ENCODE results near the gene PPAN.
A peak's percentile ranks its signal among the peaks of the same experiment; 100 is the strongest.

Gene PPAN

GRCh38 chr19:10106100-10106936, at the start of gene PPAN:
TSS of gene PPAN (plus strand) at chr19:10106362. CDS start at chr19:10106395, 33 bp downstream.
- peak; percentile 98 for DNase-seq (ENCODE audit: extremely low read depth, insufficient read length)
- peak within 1 kb of the TSS; percentile 98 for H3K4me3 ChIP-seq (replicated peaks; ENCODE audit: low read depth, low read length)
- H3K27me3 ChIP-seq (replicated peaks; ENCODE audit: control insufficient read depth, insufficient read depth, low read length) = no peaks in the 10 kb centered on the region
- H3K36me3 ChIP-seq (ENCODE audit: control insufficient read depth, insufficient read depth, low read length) = peaks cover 34% of the 10 kb centered on the region
- TF ChIP-seq CTCF (IDR thresholded peaks at IDR 0.05; ENCODE audit: insufficient read depth, low read length, poor library complexity, severe bottlenecking) = no peak

- Histone ChIP-seq H3K27me3 (replicated peaks; ENCODE audit: control insufficient read depth, insufficient read depth, low read length) (no peaks in the 10 kb centered on the region), H3K36me3 (ENCODE audit: control insufficient read depth, insufficient read depth, low read length) (no peaks in the 10 kb centered on the region), H3K4me3 (replicated peaks; ENCODE audit: low read depth, low read length) (no peak overlapping the region)
- DNase-seq (ENCODE audit: extremely low read depth, insufficient read length) = no peak
- no peak for TF ChIP-seq CTCF (IDR thresholded peaks at IDR 0.05; ENCODE audit: insufficient read depth, low read length, poor library complexity, severe bottlenecking)
Measured at GRCh38 chr19:10061717-10062310, 44.3 kb upstream of the PPAN start.

GRCh38 chr19:10068205-10068604, 38.0 kb upstream of the PPAN start:
- no peaks in the 10 kb centered on the region for H3K36me3 ChIP-seq (ENCODE audit: control insufficient read depth, insufficient read depth, low read length)
- DNase-seq (ENCODE audit: extremely low read depth, insufficient read length) = no peak
- H3K27me3 ChIP-seq (replicated peaks; ENCODE audit: control insufficient read depth, insufficient read depth, low read length) = no peaks in the 10 kb centered on the region; the same call in none of the 2 replicates
- no peak overlapping the region for H3K4me3 ChIP-seq (replicated peaks; ENCODE audit: low read depth, low read length)
- no peak for TF ChIP-seq CTCF (IDR thresholded peaks at IDR 0.05; ENCODE audit: insufficient read depth, low read length, poor library complexity, severe bottlenecking)

- H3K4me3 ChIP-seq (replicated peaks; ENCODE audit: low read depth, low read length) = no peak overlapping the region
- H3K36me3 ChIP-seq (ENCODE audit: control insufficient read depth, insufficient read depth, low read length) = no peaks in the 10 kb centered on the region
- no peak for TF ChIP-seq CTCF (IDR thresholded peaks at IDR 0.05; ENCODE audit: insufficient read depth, low read length, poor library complexity, severe bottlenecking)
- H3K27me3 ChIP-seq (replicated peaks; ENCODE audit: control insufficient read depth, insufficient read depth, low read length) = no peaks in the 10 kb centered on the region; the same call in none of the 2 replicates
- no peak for DNase-seq (ENCODE audit: extremely low read depth, insufficient read length)
Measured at GRCh38 chr19:10069046-10069445, 37.1 kb upstream of the PPAN start.

- Histone ChIP-seq H3K27me3 (replicated peaks; ENCODE audit: control insufficient read depth, insufficient read depth, low read length) (no peaks in the 10 kb centered on the region; the same call in none of the 2 replicates), H3K36me3 (ENCODE audit: control insufficient read depth, insufficient read depth, low read length) (no peaks in the 10 kb centered on the region), H3K4me3 (replicated peaks; ENCODE audit: low read depth, low read length) (no peak overlapping the region)
- TF ChIP-seq CTCF (IDR thresholded peaks at IDR 0.05; ENCODE audit: insufficient read depth, low read length, poor library complexity, severe bottlenecking) = no peak
- DNase-seq (ENCODE audit: extremely low read depth, insufficient read length) = no peak
Measured at GRCh38 chr19:10070730-10071446, 35.3 kb upstream of the PPAN start.

Data from GM06990 (cell line).